ENCODE measurements around the gene GSG1L.

GSG1L gene

GRCh38 chr16:27784351-27785306, 278.9 kb downstream of the GSG1L start:
- no peak for TF ChIP-seq ARNT (IDR thresholded peaks at IDR 0.05)
- TF ChIP-seq ELF4 (IDR thresholded peaks at IDR 0.05) = no peak
- no peak for TF ChIP-seq PKNOX1 (IDR thresholded peaks at IDR 0.05)
- TF ChIP-seq SP1 (IDR thresholded peaks at IDR 0.05) = no peak
- TF ChIP-seq FOXK2 (IDR thresholded peaks at IDR 0.05) = no peak
- POLR2A ChIA-PET = no interaction called here
- no peak for DNase-seq (ENCODE audit: extremely low spot score)
- CTCF ChIA-PET = no interaction called here

DNA sequence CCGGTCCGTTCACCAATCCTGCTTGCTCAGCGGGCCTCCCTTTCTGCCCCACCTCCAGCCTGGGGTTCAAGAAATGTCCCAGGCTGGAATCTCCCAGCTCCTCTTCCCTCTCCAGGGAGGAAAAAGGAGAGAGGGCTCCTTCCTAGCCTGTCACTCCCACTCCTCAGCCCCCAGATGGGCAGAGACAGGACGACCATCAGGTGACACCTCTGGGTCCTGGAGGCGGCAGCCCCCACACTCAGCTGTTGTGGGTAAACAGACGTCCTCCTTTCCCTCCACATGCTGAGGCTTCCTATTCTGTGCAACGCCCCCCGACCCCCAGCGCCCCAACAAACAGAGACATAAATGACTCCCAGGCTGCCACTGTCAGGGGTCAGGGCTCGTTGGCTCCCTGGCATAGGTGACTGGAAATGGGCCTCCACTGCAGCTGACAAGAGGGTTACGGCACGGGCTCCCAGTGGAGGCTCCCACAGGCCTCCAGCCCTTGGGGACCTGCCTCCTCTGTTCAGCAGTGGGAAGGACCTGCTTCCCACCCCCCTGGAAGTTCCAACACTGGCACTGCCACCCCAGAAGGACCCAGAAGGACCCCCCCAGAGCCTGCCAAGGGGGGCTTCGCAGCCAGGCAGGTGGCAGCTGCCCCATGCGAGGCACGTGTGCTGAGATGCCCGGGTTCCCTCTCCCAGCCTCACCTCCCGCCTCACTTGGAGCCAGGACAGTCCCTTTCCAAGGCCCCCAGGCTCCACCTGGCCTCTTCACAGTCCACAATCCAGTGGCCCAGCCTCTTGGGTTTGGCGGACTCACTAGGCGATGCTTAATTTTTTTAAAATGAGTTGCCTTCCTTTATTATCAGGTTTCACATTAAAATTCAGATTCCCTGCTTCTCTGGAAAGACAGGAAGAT, 281.3 kb downstream of the GSG1L start:
- ChIA-PET POLR2A (no interaction called here), CTCF (no interaction called here)
- DNase-seq (ENCODE audit: extremely low spot score) = no peak
- TF ChIP-seq HDGF (IDR thresholded peaks at IDR 0.05; ENCODE audit: borderline replicate concordance) (no peak), ARNT (IDR thresholded peaks at IDR 0.05) (no peak), FOXM1 (IDR thresholded peaks at IDR 0.05; ENCODE audit: borderline replicate concordance) (no peak), FOXA1 (IDR thresholded peaks at IDR 0.05) (no peak), TARDBP (IDR thresholded peaks at IDR 0.05) (no peak), PKNOX1 (IDR thresholded peaks at IDR 0.05) (no peak), ELF4 (IDR thresholded peaks at IDR 0.05) (no peak), CTBP1 (IDR thresholded peaks at IDR 0.05; ENCODE audit: borderline replicate concordance) (no peak), NFRKB (IDR thresholded peaks at IDR 0.05) (no peak), LEF1 (IDR thresholded peaks at IDR 0.05; ENCODE audit: borderline replicate concordance) (no peak), BHLHE40 (IDR thresholded peaks at IDR 0.05; ENCODE audit: borderline replicate concordance) (no peak), SUZ12 (IDR thresholded peaks at IDR 0.05) (no peak), FOXK2 (IDR thresholded peaks at IDR 0.05) (no peak), L3MBTL2 (conservative IDR thresholded peaks at IDR 0.05) (no peak), SP1 (IDR thresholded peaks at IDR 0.05) (no peak), ZNF384 (IDR thresholded peaks at IDR 0.05) (no peak)

- DNase-seq (ENCODE audit: extremely low spot score) = no peak
- TF ChIP-seq NFRKB (IDR thresholded peaks at IDR 0.05) = no peak
- no peak for TF ChIP-seq ELF4 (IDR thresholded peaks at IDR 0.05)
- TF ChIP-seq CTBP1 (IDR thresholded peaks at IDR 0.05; ENCODE audit: borderline replicate concordance) = no peak
- TF ChIP-seq HDGF (IDR thresholded peaks at IDR 0.05; ENCODE audit: borderline replicate concordance) = no peak
- no peak for TF ChIP-seq ZNF384 (IDR thresholded peaks at IDR 0.05)
- no peak for TF ChIP-seq ARNT (IDR thresholded peaks at IDR 0.05)
- no peak for TF ChIP-seq LEF1 (IDR thresholded peaks at IDR 0.05; ENCODE audit: borderline replicate concordance)
- no peak for TF ChIP-seq PKNOX1 (IDR thresholded peaks at IDR 0.05)
- TF ChIP-seq TARDBP (IDR thresholded peaks at IDR 0.05) = no peak
- no peak for TF ChIP-seq L3MBTL2 (conservative IDR thresholded peaks at IDR 0.05)
- TF ChIP-seq FOXK2 (IDR thresholded peaks at IDR 0.05) = no peak
- no peak for TF ChIP-seq FOXA1 (IDR thresholded peaks at IDR 0.05)
- TF ChIP-seq BHLHE40 (IDR thresholded peaks at IDR 0.05; ENCODE audit: borderline replicate concordance) = no peak
- TF ChIP-seq FOXM1 (IDR thresholded peaks at IDR 0.05; ENCODE audit: borderline replicate concordance) = no peak
- POLR2A ChIA-PET = no interaction called here
- CTCF ChIA-PET = no interaction called here
Measured at GRCh38 chr16:27781195-27781524, 282.4 kb downstream of the GSG1L start.

DNA sequence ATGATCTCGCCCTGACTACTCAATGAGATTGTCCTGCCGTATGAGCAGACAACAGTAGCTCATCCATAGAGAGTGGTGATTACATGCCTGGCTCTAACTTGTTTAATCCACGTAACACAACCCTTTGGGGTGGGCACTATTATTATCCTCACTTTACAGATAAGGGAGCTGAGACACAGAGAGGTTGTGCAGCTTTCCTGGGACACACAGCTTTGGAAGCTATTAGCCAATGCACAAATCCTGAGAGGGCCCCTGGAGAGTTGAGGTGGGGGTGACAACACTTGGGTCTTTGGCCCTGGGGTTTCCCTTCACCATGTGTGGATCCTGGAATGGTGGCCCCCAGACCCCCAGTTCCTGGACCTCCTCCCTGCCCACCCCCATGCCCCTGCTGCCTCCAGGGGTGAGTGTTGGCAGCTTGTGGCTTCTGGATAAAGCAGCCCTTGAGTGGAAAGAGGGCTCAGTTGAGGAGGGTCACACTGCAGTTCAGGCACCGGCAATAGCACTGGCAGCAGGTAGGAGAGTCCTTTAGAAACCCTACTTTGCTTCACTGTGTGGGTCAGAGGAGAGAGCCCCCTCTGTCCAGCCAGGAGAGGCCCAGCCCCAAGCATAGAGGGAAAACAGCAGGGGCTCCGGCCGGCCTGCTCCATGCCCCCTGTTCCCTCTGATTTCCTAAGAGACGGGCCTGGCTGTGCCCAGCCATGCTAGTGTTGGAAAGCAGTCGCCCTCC, 282.9 kb downstream of the GSG1L start:
- ChIA-PET POLR2A (no interaction called here), CTCF (interaction anchor here (0.6 to 1.0 kb wide), 3 partner anchors 10 to 106 kb away, joined by 3 read pairs; no protein-coding TSS in a partner anchor)
- no peak for DNase-seq (ENCODE audit: extremely low spot score)
- no peak for TF ChIP-seq LEF1 (IDR thresholded peaks at IDR 0.05; ENCODE audit: borderline replicate concordance)
- TF ChIP-seq NFRKB (IDR thresholded peaks at IDR 0.05) = no peak
- no peak for TF ChIP-seq PKNOX1 (IDR thresholded peaks at IDR 0.05)
- TF ChIP-seq CTBP1 (IDR thresholded peaks at IDR 0.05; ENCODE audit: borderline replicate concordance) = no peak
- no peak for TF ChIP-seq ZNF384 (IDR thresholded peaks at IDR 0.05)
- TF ChIP-seq HDGF (IDR thresholded peaks at IDR 0.05; ENCODE audit: borderline replicate concordance) = no peak
- no peak for TF ChIP-seq L3MBTL2 (conservative IDR thresholded peaks at IDR 0.05)
- no peak for TF ChIP-seq SP1 (IDR thresholded peaks at IDR 0.05)
- no peak for TF ChIP-seq BHLHE40 (IDR thresholded peaks at IDR 0.05; ENCODE audit: borderline replicate concordance)
- no peak for TF ChIP-seq FOXK2 (IDR thresholded peaks at IDR 0.05)
- TF ChIP-seq FOXM1 (IDR thresholded peaks at IDR 0.05; ENCODE audit: borderline replicate concordance) = no peak
- no peak for TF ChIP-seq ELF4 (IDR thresholded peaks at IDR 0.05)
- no peak for TF ChIP-seq FOXA1 (IDR thresholded peaks at IDR 0.05)
